Midbrain (tissue), 1 donor: Measurements from ENCODE around the gene C5orf58.

Experiments
- DNase-seq: peaks from one replicate; lab custom pipeline; 2025; lab: John Stamatoyannopoulos, UW

Gene C5orf58

GRCh38 chr5:170283296-170283695 lies 50.5 kb downstream of the C5orf58 start:
- DNase-seq = no peak

GRCh38 chr5:170284231-170284630 lies 51.4 kb downstream of the C5orf58 start:
- no peak for DNase-seq

DNA sequence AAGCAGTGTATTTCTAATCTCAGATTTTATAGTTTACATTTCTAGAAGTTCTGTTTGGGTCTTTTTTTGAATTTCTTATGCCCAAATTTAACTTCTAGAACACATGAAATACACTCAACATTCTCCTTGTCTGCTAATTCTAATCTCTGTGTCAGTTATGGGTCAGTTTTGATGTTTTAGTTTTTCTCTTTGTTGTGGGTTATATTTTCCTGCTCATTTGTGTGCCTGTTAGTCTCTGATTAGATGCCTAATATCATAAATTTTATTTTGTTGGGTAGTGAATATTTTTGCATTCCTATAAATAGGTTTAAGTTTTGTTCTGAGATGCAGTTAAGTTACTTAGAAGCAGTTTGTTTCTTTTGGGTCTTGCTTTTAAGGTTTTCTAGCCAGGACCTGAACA lies 52.4 kb downstream of the C5orf58 start:
- DNase-seq = no peak

GRCh38 chr5:170286386-170286925 lies 53.7 kb downstream of the C5orf58 start:
- no peak for DNase-seq

DNA sequence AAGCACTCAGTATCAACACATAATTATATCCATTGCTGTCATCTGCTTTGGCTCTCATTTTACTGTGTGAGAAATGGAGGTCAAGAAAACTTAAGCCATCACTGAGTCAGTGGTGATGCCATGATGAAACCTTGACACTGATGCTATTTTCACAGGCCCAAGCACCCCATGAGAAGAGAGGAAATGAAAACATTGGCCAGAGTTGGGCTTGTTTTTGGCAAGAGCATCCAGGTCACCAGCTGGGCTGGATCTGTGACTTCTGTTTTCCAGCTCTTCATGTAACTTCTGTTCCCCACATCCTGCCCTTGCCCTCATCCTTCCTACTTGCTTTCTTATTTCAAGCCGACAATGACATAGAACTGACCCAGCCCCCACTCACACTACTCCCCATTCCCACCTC lies 54.7 kb downstream of the C5orf58 start:
- DNase-seq = no peak

GRCh38 chr5:170288151-170288550 lies 55.4 kb downstream of the C5orf58 start:
- DNase-seq = no peak

DNA sequence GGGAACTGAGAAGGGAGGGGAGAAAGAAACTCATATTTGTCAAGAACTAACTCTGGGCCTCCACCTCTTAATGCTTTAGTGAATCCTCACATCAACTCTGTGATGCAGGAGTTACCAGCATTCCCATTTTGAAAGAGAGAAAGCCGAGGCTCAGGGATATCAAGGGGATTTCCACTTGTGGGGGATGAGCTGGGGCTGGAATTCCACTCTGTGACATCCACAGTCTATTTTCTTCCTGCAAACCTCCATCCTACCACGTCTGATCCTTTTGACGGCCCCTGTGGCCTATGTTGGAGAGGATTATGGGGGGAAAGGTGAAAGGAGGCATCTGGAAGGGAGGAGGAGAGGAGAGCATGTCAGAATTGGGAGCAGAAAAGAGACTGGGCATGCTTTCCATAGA lies 55.8 kb downstream of the C5orf58 start:
- DNase-seq = no peak

GRCh38 chr5:170289121-170289520 lies 56.3 kb downstream of the C5orf58 start:
- no peak for DNase-seq

DNA sequence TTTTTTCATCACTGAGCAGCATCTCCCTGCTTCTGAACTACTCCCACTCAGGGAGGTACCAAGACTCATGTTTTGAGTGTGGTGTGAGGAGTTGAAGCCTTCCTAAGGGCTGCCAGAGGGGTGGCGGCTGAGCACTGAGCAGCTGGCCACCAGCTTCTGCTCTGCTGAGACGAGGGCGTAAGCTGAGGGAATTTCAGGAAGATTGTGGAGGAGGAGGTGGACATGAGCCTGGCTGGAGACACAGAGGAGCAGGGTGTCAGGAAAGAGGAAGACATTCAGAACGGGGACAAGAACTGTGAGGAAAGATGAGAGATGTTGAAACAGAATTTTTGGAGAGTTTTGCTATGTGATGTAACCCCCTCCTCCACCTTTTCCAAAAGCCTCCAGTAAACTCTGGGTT lies 57.0 kb downstream of the C5orf58 start:
- no peak for DNase-seq

GRCh38 chr5:170290498-170290897 lies 57.7 kb downstream of the C5orf58 start:
- DNase-seq = no peak

DNA sequence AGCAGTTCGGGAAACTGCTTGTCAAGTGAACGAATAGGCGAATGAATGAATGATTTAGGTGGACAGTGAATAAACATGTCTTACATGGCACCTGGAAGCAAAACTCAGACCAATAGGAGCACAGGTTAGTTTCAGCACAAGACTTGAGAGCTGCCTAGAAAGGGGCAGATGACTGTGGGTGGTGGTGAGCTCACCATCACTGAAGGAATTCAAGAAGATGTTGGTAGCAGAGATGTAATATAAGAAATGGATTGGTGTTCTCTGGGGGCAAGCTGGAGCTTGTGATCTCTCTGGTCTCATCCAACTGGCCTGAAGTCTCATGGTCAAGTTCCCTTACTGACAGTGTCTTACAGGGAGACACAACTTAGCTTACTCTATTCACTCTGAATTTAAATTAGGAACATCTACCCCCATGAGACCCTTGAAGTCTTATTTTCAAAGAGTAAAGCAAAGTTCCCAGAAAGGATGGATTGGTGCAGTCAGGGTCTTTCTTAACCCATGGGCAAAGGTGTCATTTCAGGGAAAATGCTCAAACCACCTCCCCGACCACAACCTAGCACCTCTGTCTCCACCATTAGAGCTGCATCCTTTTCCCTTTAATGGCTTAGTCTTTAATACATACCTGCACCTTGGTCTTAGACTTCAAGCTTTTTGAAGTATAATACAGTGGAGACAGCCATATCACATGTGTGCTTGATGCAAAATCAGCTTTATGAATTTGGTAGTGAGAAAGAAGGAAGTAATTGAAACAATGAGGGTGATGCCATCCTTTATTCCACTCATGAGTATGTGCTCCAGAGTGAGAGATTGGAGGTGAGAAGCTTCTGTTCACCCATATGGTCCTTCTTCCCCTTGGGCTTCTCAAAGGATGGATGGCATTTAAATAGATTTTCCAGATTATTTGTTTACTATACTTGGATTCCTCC lies 59.7 kb downstream of the C5orf58 start:
- DNase-seq = no peak

GRCh38 chr5:170293273-170293672 lies 60.5 kb downstream of the C5orf58 start:
- DNase-seq = peak; percentile 42

DNA sequence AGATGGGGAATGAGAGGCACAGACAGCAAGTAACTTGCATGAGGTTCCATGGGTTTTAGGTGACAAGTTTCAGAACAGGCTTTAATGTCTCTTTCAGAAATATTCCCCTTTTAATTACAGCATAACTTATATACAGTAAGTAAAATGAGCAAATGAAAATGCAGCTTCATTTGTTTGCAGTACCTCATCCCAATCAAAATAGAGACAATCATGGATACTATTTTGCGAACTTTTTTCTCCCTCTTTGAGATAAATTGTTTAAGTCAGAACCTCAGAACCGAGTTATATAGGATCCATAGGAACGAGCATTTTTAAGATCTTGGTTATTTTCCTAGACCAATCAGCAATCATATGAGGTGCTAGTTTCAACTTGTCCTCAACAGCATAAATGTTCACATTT lies 61.3 kb downstream of the C5orf58 start:
- no peak for DNase-seq

DNA sequence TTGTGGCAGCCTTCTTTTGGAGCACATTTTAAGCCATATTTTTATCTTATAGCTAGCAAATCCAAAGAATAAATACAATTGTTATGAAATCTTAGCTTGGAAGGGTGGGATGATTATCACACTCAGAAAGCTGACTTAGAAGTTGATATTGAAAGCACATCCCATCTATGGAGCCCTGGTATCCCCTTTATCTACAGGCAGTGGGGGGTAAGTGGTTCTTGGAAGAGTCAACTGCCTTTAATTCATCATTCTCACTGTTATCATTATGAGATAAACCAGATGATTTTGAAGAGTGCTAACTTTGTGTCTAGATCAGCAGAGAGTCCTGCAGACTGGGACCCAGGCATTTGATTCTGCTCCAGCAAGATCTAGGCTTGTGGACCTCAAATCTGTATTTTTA lies 61.8 kb downstream of the C5orf58 start:
- DNase-seq = no peak
